GM12801 (cell line): Measurements from ENCODE around the gene ERRFI1.

ENCODE experiments used
- CTCF ChIP-seq: IDR thresholded peaks from one replicate; pipeline ENCODE4 v1.5.1; 2011; ENCODE audit warnings: control low read depth; ENCODE audit not compliant: insufficient read length; ENCODE audit errors: extremely low read depth

Gene ERRFI1

GRCh38 chr1:8024329-8024728 lies 1.8 kb downstream of the ERRFI1 start:
- no peak for TF ChIP-seq CTCF

- TF ChIP-seq CTCF: no peak
Measured at GRCh38 chr1:8023995-8024313, 2.2 kb downstream of the ERRFI1 start.

- TF ChIP-seq CTCF: no peak
Measured at GRCh38 chr1:8023287-8023994, 2.7 kb downstream of the ERRFI1 start.

- no peak for TF ChIP-seq CTCF
Measured at GRCh38 chr1:8022395-8023286, 3.5 kb downstream of the ERRFI1 start.

GRCh38 chr1:8021676-8022266 lies 4.3 kb downstream of the ERRFI1 start:
- no peak for TF ChIP-seq CTCF

GRCh38 chr1:8020032-8020431 lies 6.1 kb downstream of the ERRFI1 start:
- no peak for TF ChIP-seq CTCF

GRCh38 chr1:8019229-8019620 lies 6.9 kb downstream of the ERRFI1 start:
- no peak for TF ChIP-seq CTCF
